Measurements from ENCODE around the gene DNAH7. TPM values are rescaled to one million over a fixed set of nuclear protein-coding genes. Genes with fewer than 3 reads are reported as not detected.

Gene DNAH7
- total and polyA plus RNA-seq, 9 of the 15 experiments (the other 6 are each of a cell fraction or from before 2014, with no cell fraction given), result 0.03 to 0.42 (median 0.18) TPM

DNA sequence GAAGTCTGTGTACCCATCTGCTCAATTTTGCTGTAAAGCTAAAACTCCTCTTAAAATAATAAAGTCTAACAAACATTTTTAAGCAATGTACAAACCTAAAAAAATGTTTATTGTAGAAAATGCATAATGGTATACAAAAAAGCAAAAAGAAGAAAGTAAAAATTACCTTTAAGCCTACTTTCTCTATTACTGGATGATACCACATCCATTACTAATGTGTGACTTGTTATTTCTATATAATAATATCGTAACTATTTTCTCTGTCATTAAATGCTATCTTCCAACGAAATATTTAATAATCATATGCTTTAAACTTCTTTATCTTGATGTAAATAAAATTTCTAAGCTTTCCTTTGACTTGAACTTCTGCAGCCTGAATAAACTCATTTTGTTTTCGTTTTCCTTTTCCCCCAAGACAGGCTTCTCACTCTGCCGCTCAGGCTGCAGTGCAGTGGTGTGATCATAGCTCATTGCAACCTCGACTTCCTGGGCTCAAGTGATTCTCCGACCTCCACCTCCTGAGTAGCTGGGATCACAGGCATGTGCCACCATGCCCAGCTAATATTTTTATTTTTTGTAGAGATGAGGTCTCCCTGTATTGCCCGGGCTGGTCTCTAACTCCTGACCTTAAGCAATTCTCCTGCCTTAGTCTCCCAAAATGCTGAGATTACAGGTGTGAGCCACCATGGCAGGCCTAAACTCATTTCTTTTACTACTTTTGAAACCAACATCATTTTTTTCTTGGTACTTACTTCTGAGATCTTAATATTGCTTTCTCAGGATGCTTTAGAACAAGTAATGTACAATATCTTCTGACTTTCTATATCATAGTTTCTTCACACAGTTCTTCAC, 18.1 kb upstream of the DNAH7 start (continued):
- TF ChIP-seq ZNF282 (CRISPR knock-in tag; IDR thresholded peaks at IDR 0.05), result no peak

DNA sequence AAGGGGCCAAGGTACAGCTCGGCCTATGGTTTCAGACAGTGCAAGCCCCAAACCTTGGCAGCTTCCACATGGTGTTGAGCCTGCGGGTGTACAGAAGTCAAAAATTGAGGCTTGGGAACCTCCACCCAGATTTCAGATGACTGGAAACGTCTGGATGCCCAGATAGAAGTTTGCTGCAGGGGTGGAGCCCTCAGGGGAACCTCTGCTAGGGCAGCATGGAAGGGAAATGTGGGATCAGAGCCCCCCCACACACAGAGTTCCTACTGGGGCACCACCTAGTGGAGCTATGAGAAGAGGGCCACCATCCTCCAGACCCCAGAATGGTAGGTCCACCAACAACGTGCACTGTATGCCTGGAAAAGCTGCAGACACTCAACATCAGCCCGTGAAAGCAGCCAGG, 15.0 kb upstream of the DNAH7 start:
- DNase-seq (ENCODE audit: extremely low read depth in 1 of 4, low spot score in 3 of 4) (no peak), FAIRE-seq (no peak), ATAC-seq (no peak)
- in situ Hi-C loops (cut with MboI) (no loop called here), intact Hi-C loops (cut with micrococcal nuclease) (no loop called here)
- Histone ChIP-seq H3K79me2 (ENCODE audit: control insufficient read depth, insufficient read depth, low read length) (no peaks in the 10 kb centered on the region), H3K9me1 (ENCODE audit: control insufficient read depth, insufficient read depth, low read length) (no peaks in the 10 kb centered on the region), H3K27me3 (ENCODE audit: control insufficient read depth in 2 of 2, insufficient read depth in 2 of 2, low read length in 2 of 2) (no peaks in the 10 kb centered on the region), H3K4me2 (ENCODE audit: insufficient read depth, low read length) (no peak overlapping the region), H2AFZ (ENCODE audit: low read depth, low read length) (no peak overlapping the region), H3K36me3 (ENCODE audit: control insufficient read depth, insufficient read depth, low read length) (no peaks in the 10 kb centered on the region), H3K9ac (ENCODE audit: insufficient read depth in 1 of 2, low read depth in 2 of 2, low read length in 2 of 2) (no peak overlapping the region), H3K27ac (ENCODE audit: extremely low read depth, low read depth, low read length) (no peak overlapping the region), H3K4me1 (replicated peaks in 1 of 2; ENCODE audit: control insufficient read depth in 2 of 2, insufficient read depth in 2 of 2, low read length in 2 of 2) (no peaks in the 10 kb centered on the region), H4K20me1 (replicated peaks; ENCODE audit: control insufficient read depth, insufficient read depth, low read length) (no peaks in the 10 kb centered on the region), H3K4me3 (no peak overlapping the region), H3K9me3 (replicated peaks; ENCODE audit: control insufficient read depth, insufficient read depth, low read depth, low read length) (no peaks in the 10 kb centered on the region; the same call in 1 of the 2 replicates)
- BruUV-seq (replicated peaks), result no TSS peak
- POLR2A ChIA-PET, result no interaction called here
- WGBS (ENCODE audit: insufficient coverage, low coverage, missing lambda C conversion rate), result 45% methylated on average over 5 of the region's 5 CpGs
- CTCF ChIA-PET (ENCODE audit: low intra/inter-chr PET ratio), result no interaction called here
- TF ChIP-seq TRIM28 (IDR thresholded peaks at IDR 0.05), result 0 out of 2 replicates have a peak, but pooled peaks have one; percentile 35
- no peak for TF ChIP-seq ZNF384 (IDR thresholded peaks at IDR 0.05; ENCODE audit: low read depth, low read length)
- TF ChIP-seq, protein P1, sequence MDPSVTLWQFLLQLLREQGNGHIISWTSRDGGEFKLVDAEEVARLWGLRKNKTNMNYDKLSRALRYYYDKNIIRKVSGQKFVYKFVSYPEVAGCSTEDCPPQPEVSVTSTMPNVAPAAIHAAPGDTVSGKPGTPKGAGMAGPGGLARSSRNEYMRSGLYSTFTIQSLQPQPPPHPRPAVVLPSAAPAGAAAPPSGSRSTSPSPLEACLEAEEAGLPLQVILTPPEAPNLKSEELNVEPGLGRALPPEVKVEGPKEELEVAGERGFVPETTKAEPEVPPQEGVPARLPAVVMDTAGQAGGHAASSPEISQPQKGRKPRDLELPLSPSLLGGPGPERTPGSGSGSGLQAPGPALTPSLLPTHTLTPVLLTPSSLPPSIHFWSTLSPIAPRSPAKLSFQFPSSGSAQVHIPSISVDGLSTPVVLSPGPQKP (CRISPR knock-in tag; IDR thresholded peaks at IDR 0.05), result no peak
- no peak for TF ChIP-seq DPF2 (IDR thresholded peaks at IDR 0.05)
- TF ChIP-seq, protein P2, sequence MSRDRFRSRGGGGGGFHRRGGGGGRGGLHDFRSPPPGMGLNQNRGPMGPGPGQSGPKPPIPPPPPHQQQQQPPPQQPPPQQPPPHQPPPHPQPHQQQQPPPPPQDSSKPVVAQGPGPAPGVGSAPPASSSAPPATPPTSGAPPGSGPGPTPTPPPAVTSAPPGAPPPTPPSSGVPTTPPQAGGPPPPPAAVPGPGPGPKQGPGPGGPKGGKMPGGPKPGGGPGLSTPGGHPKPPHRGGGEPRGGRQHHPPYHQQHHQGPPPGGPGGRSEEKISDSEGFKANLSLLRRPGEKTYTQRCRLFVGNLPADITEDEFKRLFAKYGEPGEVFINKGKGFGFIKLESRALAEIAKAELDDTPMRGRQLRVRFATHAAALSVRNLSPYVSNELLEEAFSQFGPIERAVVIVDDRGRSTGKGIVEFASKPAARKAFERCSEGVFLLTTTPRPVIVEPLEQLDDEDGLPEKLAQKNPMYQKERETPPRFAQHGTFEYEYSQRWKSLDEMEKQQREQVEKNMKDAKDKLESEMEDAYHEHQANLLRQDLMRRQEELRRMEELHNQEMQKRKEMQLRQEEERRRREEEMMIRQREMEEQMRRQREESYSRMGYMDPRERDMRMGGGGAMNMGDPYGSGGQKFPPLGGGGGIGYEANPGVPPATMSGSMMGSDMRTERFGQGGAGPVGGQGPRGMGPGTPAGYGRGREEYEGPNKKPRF (IDR thresholded peaks at IDR 0.05; ENCODE audit: low read depth, low read length), result no peak
- TF ChIP-seq, protein P3, sequence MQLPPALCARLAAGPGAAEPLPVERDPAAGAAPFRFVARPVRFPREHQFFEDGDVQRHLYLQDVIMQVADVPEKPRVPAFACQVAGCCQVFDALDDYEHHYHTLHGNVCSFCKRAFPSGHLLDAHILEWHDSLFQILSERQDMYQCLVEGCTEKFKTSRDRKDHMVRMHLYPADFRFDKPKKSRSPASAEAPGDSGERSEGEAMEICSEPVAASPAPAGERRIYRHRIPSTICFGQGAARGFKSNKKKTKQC (CRISPR knock-in tag; IDR thresholded peaks at IDR 0.05), result no peak
- no peak for TF ChIP-seq SRSF7 (optimal IDR thresholded peaks at IDR 0.05; ENCODE audit: low read depth, low read length)
- no peak for TF ChIP-seq ZNF707 (CRISPR knock-in tag; conservative IDR thresholded peaks at IDR 0.05)
- no peak for TF ChIP-seq ARHGAP35 (IDR thresholded peaks at IDR 0.05; ENCODE audit: partially characterized antibody)
- no peak for TF ChIP-seq TARDBP (IDR thresholded peaks at IDR 0.05)
- no peak for TF ChIP-seq KDM2B (CRISPR knock-in tag; IDR thresholded peaks at IDR 0.05)
- TF ChIP-seq RHOXF2B (CRISPR knock-in tag; conservative IDR thresholded peaks at IDR 0.05), result no peak
- no peak for TF ChIP-seq NCOA1 (IDR thresholded peaks at IDR 0.05; ENCODE audit: low read depth)
- no peak for TF ChIP-seq E2F3 (CRISPR knock-in tag; IDR thresholded peaks at IDR 0.05)
- TF ChIP-seq, protein P4, sequence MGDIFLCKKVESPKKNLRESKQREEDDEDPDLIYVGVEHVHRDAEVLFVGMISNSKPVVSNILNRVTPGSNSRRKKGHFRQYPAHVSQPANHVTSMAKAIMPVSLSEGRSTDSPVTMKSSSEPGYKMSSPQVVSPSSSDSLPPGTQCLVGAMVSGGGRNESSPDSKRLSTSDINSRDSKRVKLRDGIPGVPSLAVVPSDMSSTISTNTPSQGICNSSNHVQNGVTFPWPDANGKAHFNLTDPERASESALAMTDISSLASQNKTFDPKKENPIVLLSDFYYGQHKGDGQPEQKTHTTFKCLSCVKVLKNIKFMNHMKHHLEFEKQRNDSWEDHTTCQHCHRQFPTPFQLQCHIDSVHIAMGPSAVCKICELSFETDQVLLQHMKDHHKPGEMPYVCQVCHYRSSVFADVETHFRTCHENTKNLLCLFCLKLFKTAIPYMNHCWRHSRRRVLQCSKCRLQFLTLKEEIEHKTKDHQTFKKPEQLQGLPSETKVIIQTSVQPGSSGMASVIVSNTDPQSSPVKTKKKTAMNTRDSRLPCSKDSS (IDR thresholded peaks at IDR 0.05; ENCODE audit: low read depth, partially characterized antibody), result peak; percentile 51

Data from K562 (cell line).